GM12874 (cell line): ENCODE measurements around the gene OR10T2.

Experiments
- CTCF ChIP-seq: IDR thresholded peaks from 2 replicates; pipeline ENCODE4 v1.5.1; 2011; ENCODE audit warnings: low read depth, mild to moderate bottlenecking, control low read depth, low read length, moderate library complexity; ENCODE audit not compliant: insufficient read depth

OR10T2 gene

GRCh38 chr1:158398818-158399514 is at the start of gene OR10T2:
Gene OR10T2 (minus strand): TSS chr1:158399466. CDS start chr1:158399466, 0 bp downstream.
- no peak for TF ChIP-seq CTCF

- TF ChIP-seq CTCF: no peak
Observed at GRCh38 chr1:158445376-158445775, 46.1 kb upstream of the OR10T2 start.

- no peak for TF ChIP-seq CTCF
Observed at GRCh38 chr1:158434741-158435140, 35.5 kb upstream of the OR10T2 start.

- TF ChIP-seq CTCF: no peak
Observed at GRCh38 chr1:158426137-158426536, 26.9 kb upstream of the OR10T2 start, which contains the start of gene OR10K2. Gene OR10K2 (minus strand): TSS chr1:158426237. CDS start chr1:158420866, 5,371 bp downstream.

GRCh38 chr1:158425027-158425426 is 25.8 kb upstream of the OR10T2 start:
- no peak for TF ChIP-seq CTCF

GRCh38 chr1:158422212-158422611 is 22.9 kb upstream of the OR10T2 start:
- TF ChIP-seq CTCF: no peak

- TF ChIP-seq CTCF: no peak
Observed at GRCh38 chr1:158417586-158417985, 18.3 kb upstream of the OR10T2 start.
